HG02642 (cell line): ENCODE results near the gene ARMH1.
A peak's percentile ranks its signal among the peaks of the same experiment; 100 is the strongest.
"Not testable (repeated sequence)": the region's sequence is repeated elsewhere in the genome, so short reads cannot be mapped to it uniquely, and the experiment has no call there.

Experiments
- ATAC-seq: cut with Tn5 transposase; IDR thresholded peaks from one replicate; pipeline ENCODE4 v1.9.1; 2021; ENCODE audit warnings: mild to moderate bottlenecking; ENCODE audit not compliant: unreplicated experiment, poor library complexity

Gene ARMH1

DNA sequence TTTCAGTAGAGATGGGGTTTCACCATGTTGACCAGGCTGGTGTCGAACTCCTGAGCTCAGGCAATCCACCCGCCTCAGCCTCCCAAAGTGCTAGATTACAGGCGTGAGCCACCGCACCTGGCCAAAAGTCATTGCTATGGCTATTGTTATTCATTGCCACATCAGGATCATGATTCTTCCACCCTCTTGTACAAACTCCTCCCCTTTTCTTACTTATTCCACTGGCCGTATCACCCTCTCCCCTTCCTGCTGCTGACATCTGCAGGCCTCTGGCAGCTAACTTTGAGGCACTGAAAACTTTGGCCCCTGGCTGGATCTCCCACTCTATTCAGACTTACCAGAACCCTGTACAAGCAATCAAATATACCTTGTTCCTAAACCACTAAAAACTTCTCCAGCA is 11.1 kb upstream of the ARMH1 start:
- ATAC-seq: no peak

DNA sequence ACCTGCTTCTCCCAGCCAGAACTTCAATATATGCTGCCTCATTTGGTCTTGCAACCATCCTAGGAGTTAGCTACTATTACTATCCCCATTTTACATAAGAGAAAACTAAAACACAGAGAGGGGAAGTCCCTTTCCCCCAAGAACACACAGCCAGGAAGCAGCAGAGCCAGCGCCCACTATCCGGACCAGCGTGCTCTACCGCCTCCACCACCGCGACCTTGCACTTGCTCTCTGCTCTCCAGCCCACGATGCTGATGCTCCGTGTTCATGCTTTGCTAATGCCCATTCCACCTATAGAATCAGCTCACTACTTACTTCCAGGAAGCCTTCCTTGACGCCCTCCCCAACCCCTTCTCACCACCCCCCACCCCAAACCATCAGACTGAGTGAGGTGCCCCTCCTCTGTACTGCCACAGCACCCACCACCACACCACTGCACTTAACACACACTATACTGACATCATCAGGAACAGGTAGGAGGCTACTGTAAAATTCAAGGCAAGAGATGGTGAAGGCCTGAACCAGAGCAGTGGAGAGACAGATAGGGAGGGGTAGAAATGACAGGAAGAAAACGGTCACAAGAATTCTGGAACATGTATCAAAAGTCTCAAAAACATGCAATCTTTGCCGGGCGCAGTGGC is 9.7 kb upstream of the ARMH1 start:
- no peak for ATAC-seq

DNA sequence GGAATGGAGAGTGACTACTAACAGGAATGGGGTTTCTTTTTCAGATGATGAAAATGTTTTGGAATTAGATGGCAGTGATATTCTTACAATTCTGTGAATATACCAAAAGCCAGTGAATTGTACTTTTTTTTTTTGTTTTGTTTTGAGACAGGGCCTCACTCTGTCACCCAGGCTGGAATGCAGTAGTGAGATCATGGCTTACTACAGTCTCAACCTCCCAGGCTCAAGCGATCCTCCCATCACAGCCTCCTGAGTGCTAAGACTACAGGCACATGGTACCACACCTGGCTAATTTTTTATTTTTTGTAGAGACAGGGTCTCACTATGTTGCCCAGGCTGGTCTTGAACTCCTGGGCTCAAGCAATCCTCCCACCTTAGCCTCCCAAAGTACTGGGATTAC is 7.8 kb upstream of the ARMH1 start:
- ATAC-seq: not testable (repeated sequence)

DNA sequence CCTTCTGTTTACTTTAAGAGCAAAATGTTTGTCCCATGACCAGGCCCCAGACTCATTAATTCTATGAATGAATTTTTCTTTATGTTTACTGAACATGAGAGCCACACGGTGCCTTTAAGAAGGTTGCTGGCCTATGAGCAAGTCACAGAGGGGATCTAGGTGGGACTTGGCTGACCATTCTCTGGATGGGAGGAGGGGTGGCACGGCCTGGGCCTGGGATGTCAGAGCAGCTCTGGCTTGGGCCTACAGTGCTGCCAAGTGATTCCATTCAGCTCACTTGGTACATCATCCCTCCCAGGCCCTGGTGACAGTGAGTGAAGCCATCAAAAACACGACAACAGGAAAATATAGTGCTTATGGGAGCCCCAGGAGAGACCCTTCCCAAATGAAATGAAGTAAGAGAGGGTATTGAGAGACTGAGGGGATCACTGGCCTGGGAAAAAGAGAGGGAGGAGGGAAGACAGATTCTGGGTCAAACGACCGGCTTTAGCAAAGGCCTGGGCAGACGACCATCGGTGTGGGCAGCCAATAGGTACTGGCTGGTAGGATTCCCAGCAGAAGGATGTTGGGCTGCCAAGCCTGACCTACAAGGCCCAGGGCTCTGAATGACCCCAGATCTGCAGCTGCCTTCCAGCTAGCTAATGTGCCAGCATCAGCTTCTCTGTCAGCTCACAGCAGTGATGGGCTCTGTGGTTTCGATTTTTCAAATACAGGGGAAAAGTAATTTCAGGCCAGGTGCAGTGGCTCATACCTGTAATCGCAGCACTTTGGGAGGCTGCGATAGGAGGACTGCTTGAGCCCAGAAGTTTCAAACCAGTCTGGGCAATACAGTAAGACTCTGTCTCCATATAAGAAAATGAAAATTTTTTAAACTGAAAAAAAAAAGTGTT is 3.5 kb upstream of the ARMH1 start:
- no peak for ATAC-seq

GRCh38 chr1:44672254-44672955 is 2.1 kb upstream of the ARMH1 start:
- ATAC-seq: no peak

DNA sequence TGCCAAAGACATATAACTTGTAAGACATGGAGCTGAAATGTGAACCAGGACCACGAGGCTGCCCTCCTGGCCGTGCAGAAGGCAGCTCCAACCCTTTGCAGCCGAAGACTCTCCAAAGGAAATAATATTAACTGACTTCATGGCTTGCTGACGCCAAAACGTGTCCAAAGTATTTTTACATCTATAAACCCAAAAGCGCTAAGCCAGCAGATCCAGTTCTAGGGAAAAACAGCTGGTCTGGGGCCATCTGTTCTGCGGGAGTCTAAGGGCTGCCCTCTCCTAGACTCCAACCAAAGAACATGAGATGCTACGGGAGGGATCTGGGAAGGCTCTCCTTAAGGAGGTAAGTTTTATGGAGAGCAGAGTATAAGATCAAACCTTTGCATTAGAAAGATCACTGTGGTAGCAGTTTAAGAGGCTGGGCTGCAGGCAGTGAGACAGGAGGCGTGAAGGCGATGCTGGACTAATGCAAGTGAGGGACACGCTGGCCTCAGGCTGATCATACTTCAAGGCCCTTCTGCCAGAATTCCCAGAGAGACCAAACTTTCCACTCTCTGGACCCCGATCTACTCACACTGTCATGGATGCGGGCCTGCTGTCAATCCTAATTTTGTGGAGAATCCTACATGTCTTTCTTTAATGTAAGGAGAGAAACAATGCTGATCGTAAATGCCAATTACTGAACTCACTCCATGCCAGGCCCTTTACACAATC is 1.4 kb upstream of the ARMH1 start:
- ATAC-seq: no peak

DNA sequence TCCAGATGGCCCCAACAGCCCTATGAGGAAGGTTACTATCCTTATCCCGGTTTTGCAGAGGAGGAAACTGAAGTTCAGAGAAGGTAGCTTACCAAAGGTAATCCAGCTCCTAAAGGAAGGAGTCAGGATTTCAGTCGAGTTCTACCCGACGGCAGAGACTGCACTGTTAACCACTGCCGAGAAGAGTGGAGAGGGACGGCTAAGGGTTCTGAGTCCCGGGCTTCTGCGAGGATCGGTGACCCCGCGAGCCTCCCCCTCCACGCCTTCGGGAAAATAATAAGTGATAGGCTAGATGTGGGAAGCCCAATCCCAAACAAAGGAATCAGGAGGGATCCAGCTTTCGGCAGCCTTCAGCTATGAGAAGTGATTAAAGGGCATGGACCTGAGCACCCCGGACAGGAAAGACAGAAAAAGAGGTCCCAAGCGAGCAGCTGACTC is 820 bp upstream of the ARMH1 start:
- no peak for ATAC-seq

- no peak for ATAC-seq
Observed at GRCh38 chr1:44675186-44675585, 672 bp downstream of the ARMH1 start.

- no peak for ATAC-seq
Observed at GRCh38 chr1:44676484-44677200, 2.1 kb downstream of the ARMH1 start.

DNA sequence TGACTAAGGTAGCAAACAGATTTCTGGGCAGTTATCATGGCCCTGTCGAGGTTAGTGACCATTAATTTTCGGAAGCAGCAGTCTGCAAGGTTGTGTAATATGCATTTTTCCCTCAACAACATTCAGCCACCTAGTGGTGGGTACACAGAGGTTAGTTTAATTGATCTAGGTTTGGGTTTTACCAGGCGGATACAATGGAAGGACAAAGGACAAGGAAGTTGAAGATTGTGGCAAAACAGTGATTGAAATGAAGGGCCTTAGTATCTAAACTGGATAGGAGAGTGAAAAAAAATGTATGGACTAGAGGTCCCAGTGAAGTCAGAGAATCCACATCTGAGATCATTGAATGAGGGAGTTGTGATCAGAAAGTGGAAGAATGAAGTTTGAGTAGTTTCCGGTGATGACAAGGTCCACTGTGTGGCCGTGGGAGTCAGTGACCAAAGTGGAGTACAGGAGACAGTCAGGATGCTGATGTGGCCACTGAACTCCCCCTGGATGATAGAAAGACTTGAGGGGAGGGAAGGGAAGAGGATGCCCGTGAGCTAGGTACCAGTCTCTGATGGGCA is 2.8 kb downstream of the ARMH1 start:
- ATAC-seq: no peak

DNA sequence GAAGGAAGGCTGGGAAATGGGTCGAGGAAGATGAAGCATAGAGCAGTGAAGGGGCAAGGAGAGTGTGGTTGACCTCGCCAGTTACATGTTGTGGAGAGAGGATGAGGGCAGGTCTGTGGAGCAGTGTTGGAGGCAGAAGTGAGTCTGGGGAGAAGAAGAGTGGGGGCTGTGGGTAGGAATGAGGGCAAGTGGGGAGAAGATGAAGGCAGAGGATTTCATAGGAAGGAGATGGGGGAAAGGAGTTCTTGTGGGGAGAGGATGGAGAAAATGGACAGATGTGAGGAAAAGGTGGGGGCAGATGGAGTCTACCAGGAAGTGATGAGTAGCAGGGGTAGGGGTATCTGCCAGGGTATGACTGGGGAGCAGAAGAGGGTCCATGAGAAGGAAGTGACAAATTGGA is 3.6 kb downstream of the ARMH1 start:
- ATAC-seq: no peak

- no peak for ATAC-seq
Observed at GRCh38 chr1:44678626-44679025, 4.1 kb downstream of the ARMH1 start.

DNA sequence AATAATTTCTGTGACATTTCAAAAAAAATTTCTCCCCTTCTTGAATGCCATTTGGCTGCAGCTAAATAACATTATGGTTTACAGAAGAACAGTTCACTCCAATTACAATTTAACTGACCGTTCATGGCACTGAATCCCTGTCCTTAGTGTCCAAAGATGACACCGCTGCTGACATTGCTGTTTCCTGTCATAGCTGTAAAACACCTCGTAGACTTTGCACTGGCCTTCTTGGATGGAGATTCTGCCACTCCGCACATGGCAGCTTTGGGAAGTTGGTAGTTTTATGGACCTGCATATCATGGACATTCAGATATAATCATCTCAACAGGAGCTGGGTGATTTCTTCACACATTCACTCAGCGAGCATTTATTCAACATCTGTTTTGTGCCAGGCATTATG is 5.0 kb downstream of the ARMH1 start:
- no peak for ATAC-seq

- no peak for ATAC-seq
Observed at GRCh38 chr1:44681905-44682882, 7.7 kb downstream of the ARMH1 start.

GRCh38 chr1:44682883-44683265 is 8.4 kb downstream of the ARMH1 start:
- no peak for ATAC-seq

GRCh38 chr1:44684525-44684924 is 10.0 kb downstream of the ARMH1 start:
- peak; percentile 75 for ATAC-seq

DNA sequence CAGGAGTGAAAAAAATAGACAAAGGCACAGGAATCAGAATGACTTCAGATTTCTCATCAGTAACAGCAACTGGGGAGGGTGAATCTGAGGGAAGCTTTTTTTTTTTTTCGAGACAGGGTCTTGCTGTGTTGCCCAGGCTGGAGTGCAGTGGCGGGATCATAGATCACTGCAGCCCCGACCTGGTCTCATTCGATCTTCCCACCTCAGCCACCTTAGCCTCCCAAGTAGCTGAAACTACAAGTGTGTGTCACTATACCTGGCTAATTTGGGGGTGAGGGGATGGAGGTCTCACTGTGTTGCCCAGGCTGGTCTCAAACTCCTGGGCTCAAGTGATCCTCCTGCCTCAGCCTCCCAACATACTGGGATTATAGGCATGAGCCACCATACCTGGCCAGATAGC is 10.7 kb downstream of the ARMH1 start:
- ATAC-seq: no peak

DNA sequence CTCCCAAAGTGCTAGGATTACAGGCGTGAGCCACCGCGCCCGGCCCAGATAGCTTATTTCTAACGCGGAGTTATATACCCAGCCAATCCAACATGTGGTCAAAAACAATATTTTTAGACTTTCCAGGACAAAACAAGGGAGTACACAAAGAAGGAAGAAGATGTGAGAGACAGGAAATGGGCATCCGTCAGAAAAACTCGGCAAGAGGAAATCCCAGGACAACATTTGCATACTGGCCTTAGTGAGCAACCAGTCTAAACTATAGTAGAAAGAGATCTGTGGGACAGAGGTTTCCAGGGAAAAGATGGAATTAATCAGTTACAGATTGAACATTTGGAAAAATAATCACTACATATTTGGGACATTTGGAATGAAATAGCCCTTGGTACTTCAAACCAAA is 11.4 kb downstream of the ARMH1 start:
- no peak for ATAC-seq
